ENCODE results near the gene KDM1B. TPM values are rescaled to one million over a fixed set of nuclear protein-coding genes. Genes with fewer than 3 reads are reported as not detected.
"Not testable (repeated sequence)": the region's sequence is repeated elsewhere in the genome, so short reads cannot be mapped to it uniquely, and the experiment has no call there.

Gene KDM1B
- total and polyA plus RNA-seq, 7 donors = 7.7 to 33.4 (median 21.7) TPM

- intact Hi-C loops (cut with DNase I) = no loop called here
- DNase-seq (no peak), ATAC-seq (no peak)
- no peak overlapping the region for H3K27ac ChIP-seq
- no peak overlapping the region for H3K4me3 ChIP-seq
- 92 to 96% (median 93%) methylated on average over 2 of the region's 2 CpGs for WGBS, 3 donors
- H3K36me3 ChIP-seq (ENCODE audit: insufficient read depth in 1 of 2, low read depth in 1 of 2) = peaks cover 11 to 93% of the 10 kb centered on the region in 2 donors
- H3K9me3 ChIP-seq = no peaks in the 10 kb centered on the region
- H3K4me1 ChIP-seq = no peaks in the 10 kb centered on the region
- no peaks in the 10 kb centered on the region for H3K27me3 ChIP-seq (ENCODE audit: insufficient read depth in 3 of 3, low read length in 2 of 3)
- TF ChIP-seq CTCF (IDR thresholded peaks at IDR 0.05) = no peak
Observed at GRCh38 chr6:18166312-18167036, 11.3 kb downstream of the KDM1B start.

DNA sequence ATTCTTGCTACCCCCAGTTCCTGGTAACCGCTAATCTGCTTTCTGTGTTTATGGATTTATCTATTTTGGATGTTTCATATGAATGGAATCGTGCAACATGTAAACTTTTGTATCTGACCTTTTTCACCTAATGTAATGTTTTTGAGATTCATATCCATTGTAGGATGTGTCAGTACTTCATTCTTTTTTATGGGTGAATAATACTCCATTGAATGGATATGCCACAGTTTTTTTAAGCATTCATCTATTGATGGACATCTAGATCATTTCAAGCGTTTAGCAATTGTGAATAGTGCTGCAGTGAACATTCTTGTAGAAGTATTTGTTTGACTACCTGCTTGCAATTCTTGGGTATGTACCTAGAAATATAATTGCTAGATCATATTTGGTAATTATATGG lies 13.0 kb downstream of the KDM1B start:
- no peak for TF ChIP-seq CTCF (IDR thresholded peaks at IDR 0.05)
- no peaks in the 10 kb centered on the region for H3K4me1 ChIP-seq
- H3K9me3 ChIP-seq = no peaks in the 10 kb centered on the region
- intact Hi-C loops (cut with DNase I) = no loop called here
- no peak overlapping the region for H3K4me3 ChIP-seq
- ATAC-seq (no peak), DNase-seq (no peak)
- no peak overlapping the region for H3K27ac ChIP-seq
- H3K36me3 ChIP-seq (ENCODE audit: insufficient read depth in 1 of 2, low read depth in 1 of 2) = peaks cover 11 to 91% of the 10 kb centered on the region in 2 donors
- WGBS, 3 donors = 98 to 99% (median 99%) methylated on average over 3 of the region's 3 CpGs
- no peaks in the 10 kb centered on the region for H3K27me3 ChIP-seq (ENCODE audit: insufficient read depth in 3 of 3, low read length in 2 of 3)

DNA sequence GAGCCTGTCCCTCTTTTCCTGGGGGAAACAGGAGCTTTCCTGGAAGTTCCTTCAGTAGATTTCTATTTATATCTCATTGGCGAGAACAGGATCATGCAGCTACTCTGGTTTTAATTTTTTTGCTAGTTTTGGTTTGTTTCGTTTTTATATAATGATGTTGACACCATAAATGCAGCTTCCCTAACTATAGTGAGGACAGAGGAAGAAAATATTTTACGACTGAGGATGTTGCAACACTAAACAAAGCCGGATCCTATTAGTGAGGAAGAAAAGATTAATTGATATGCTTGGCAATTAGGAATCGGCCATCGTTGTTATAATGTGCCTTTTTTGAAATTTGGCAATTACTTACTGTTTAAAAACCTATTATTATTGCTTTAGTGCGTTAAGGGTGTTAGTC lies 16.6 kb downstream of the KDM1B start:
- no peak for ATAC-seq
- WGBS, 3 donors = 75 to 84% (median 84%) methylated on average over 7 of the region's 7 CpGs
- intact Hi-C loops (cut with DNase I) = no loop called here
- Histone ChIP-seq H3K9me3 (no peaks in the 10 kb centered on the region), H3K27me3 (ENCODE audit: insufficient read depth in 3 of 3, low read length in 2 of 3) (no peaks in the 10 kb centered on the region), H3K27ac (no peak overlapping the region), H3K36me3 (ENCODE audit: insufficient read depth in 1 of 2, low read depth in 1 of 2) (peaks cover 11 to 76% of the 10 kb centered on the region in 2 donors), H3K4me3 (no peak overlapping the region), H3K4me1 (no peaks in the 10 kb centered on the region)
- DNase-seq = no peak
- TF ChIP-seq CTCF (IDR thresholded peaks at IDR 0.05) = no peak

DNA sequence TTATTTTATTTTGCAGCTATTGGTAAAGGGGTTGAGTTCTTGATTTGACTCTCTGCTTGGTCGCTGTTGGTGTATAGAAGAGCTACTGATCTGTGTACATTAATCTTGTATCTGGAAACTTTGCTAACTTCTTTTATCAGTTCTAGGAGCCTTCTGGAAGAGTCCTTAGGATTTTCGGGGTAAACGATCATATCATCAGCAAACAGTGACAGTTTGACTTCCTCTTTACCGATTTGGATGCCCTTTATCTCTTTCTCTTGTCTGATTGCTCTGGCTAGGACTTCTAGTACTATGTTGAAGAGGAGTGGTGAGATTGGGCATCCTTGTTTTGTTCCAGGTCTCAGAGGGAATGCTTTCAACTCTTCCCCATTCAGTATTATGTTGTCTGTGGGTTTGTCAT lies 21.0 kb downstream of the KDM1B start:
- WGBS, 3 donors = 89 to 96% (median 91%) methylated on average over 4 of the region's 4 CpGs
- intact Hi-C loops (cut with DNase I); H3K27me3 ChIP-seq (ENCODE audit: insufficient read depth in 3 of 3, low read length in 2 of 3); H3K27ac ChIP-seq; H3K4me3 ChIP-seq; H3K9me3 ChIP-seq; DNase-seq; H3K4me1 ChIP-seq; ATAC-seq: not testable (repeated sequence)
- H3K36me3 ChIP-seq (ENCODE audit: insufficient read depth in 1 of 2, low read depth in 1 of 2) = peaks cover 4 to 36% of the 10 kb centered on the region in 2 donors

DNA sequence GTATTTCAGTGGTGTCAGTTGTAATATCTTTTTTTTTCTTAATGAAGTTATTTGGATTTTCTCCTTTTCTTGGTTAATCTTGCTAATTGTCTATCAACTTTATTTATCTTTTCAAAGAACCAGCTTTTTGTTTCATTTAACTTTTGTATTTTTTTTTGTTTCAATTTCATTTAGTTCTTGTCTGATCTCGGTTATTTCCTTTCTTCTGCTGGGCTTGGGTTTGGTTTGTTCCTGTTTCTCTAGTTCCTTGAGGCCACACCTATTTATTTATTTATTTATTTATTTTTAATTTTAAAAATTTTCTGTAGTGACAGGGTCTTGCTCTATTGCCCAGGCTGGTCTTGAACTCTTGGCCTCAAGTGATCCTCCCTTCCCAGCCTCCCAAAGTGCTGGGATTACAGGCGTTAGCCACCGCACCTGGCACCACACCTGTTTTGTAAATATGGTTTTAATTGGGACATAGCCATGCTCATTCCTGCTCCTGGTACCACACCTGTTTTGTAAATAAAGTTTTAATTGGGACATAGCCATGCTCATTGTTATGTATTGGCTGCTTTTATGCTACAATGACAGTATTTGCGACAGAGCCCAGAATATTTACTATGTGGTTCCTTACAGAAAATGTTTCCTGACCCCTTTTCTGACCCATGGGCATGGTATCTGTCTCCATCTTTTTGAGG lies 22.2 kb downstream of the KDM1B start:
- H3K36me3 ChIP-seq (ENCODE audit: insufficient read depth in 1 of 2, low read depth in 1 of 2) = peaks cover 0 to 24% of the 10 kb centered on the region in 2 donors
- H3K4me3 ChIP-seq = no peak overlapping the region
- H3K27ac ChIP-seq = no peak overlapping the region
- no peaks in the 10 kb centered on the region for H3K9me3 ChIP-seq
- intact Hi-C loops (cut with DNase I) = no loop called here
- WGBS, 3 donors = 87 to 97% (median 91%) methylated on average over 4 of the region's 4 CpGs
- no peak for DNase-seq
- H3K4me1 ChIP-seq = no peaks in the 10 kb centered on the region
- ATAC-seq = no peak
- TF ChIP-seq CTCF (IDR thresholded peaks at IDR 0.05) = no peak
- no peaks in the 10 kb centered on the region for H3K27me3 ChIP-seq (ENCODE audit: insufficient read depth in 3 of 3, low read length in 2 of 3)
